T-helper 2 cell treated with Interferon-gamma antibody and Interleukin-4, amounts not matched to agents 5 μg/mL and 100 μg/mL, for 36 hours (primary cell): ENCODE results near the gene XXYLT1.
"Not testable (repeated sequence)": the region's sequence is repeated elsewhere in the genome, so short reads cannot be mapped to it uniquely, and the experiment has no call there.

ENCODE experiments used
- DNase-seq: peaks from one replicate; pipeline ENCODE4 v3.0.0; 2021; ENCODE audit warnings: low spot score
- H3K27ac Mint-ChIP-seq: one replicate; pipeline ENCODE4 v1.8.0; 2021; ENCODE audit warnings: mild to moderate bottlenecking, mixed read lengths
- H3K27me3 Mint-ChIP-seq: one replicate; pipeline ENCODE4 v1.8.0; 2021; ENCODE audit warnings: low read depth, mixed read lengths
- H3K36me3 Mint-ChIP-seq: one replicate; pipeline ENCODE4 v1.8.0; 2021; ENCODE audit warnings: low read depth, mixed read lengths
- H3K4me1 Mint-ChIP-seq: one replicate; pipeline ENCODE4 v1.8.0; 2021; ENCODE audit warnings: low read depth, mixed read lengths
- H3K4me3 Mint-ChIP-seq: one replicate; pipeline ENCODE4 v1.8.0; 2022; ENCODE audit warnings: mild to moderate bottlenecking, moderate library complexity, mixed read lengths
- H3K9me3 Mint-ChIP-seq: one replicate; pipeline ENCODE4 v1.8.0; 2021; ENCODE audit warnings: mixed read lengths

Gene XXYLT1

DNA sequence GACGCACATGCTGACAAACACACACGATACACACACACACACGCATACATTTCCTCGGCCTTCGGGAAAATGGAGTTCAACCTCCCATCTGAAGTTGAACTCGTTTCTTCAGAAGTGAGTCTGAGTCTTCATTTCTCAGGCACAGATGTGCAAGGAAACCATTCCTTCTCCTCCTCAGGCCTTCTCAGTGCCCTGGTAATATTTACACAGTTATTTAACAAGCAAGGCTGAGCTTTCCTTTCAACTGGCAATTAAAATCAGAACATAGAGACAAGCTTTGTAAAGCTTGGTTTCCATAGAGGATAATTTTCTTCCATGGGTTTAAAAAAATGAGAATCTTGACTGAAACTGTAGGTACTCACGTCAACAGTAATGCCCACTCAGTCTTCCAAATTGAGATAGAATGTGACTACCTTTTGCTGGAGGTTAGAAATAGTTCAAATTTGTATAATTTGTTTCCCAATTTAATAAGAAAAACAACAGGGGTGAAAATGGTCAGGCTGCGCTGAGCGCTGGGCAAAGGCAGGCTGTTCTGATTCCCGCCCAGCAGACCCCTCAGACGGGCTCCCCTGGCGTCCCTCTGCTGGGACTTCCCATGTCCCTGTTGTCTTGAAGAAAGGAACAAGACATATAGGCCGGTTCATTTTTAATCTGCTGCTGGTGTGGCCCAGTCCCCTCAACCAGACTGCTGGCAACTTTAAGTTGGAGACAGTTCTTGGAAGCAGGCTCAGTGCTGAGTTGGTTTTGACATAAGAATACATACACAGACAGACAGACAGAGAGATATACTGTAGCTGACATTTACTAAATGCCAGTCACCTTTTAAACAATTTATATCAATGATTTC is 174.3 kb downstream of the XXYLT1 start:
- no peak overlapping the region for H3K27ac Mint-ChIP-seq
- no peaks in the 10 kb centered on the region for H3K36me3 Mint-ChIP-seq
- no peak for DNase-seq
- no peaks in the 10 kb centered on the region for H3K27me3 Mint-ChIP-seq
- H3K9me3 Mint-ChIP-seq = no peaks in the 10 kb centered on the region
- no peak overlapping the region for H3K4me3 Mint-ChIP-seq
- peaks cover 8% of the 10 kb centered on the region for H3K4me1 Mint-ChIP-seq

DNA sequence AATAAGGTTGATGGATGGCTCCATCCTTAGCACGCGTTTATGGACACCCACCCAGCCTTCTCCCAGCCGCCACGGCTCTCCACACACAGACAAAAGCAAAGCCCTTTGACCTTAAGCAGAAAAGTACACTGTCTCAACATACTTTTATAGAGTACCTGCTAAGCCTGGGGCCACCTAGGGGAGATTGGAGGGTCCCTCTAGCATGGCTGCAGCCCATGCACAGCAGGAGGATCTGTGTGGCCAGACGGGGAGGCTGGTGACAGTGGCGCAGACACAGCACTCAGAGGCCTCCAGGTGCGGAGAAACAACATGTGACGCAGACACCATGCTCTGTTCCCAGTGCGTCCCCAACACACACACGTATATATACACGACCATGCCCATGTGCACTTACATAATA is 174.9 kb downstream of the XXYLT1 start:
- H3K4me1 Mint-ChIP-seq = peaks cover 1% of the 10 kb centered on the region
- H3K36me3 Mint-ChIP-seq = no peaks in the 10 kb centered on the region
- no peaks in the 10 kb centered on the region for H3K27me3 Mint-ChIP-seq
- no peak overlapping the region for H3K4me3 Mint-ChIP-seq
- H3K9me3 Mint-ChIP-seq = no peaks in the 10 kb centered on the region
- DNase-seq = no peak
- H3K27ac Mint-ChIP-seq = no peak overlapping the region

DNA sequence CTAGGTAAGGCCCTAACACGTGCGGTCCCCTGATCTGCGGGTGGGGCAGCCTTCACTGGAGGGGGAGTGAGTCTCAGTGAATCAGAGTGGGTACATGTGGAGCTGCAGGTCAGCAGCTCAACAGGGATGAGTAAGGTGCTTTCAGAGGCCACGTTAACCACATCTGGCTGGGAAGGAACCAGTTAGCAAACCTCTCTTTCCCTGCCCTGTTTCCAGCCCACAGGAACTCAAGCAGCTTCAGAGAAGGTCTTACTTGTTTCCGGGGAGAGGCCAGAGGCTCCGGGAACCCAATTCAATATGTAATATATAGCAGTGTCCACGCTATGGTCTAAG is 175.3 kb downstream of the XXYLT1 start:
- H3K36me3 Mint-ChIP-seq = no peaks in the 10 kb centered on the region
- no peaks in the 10 kb centered on the region for H3K9me3 Mint-ChIP-seq
- peaks cover 1% of the 10 kb centered on the region for H3K27me3 Mint-ChIP-seq
- H3K4me1 Mint-ChIP-seq = no peaks in the 10 kb centered on the region
- DNase-seq = no peak
- H3K4me3 Mint-ChIP-seq = no peak overlapping the region
- H3K27ac Mint-ChIP-seq = no peak overlapping the region

DNA sequence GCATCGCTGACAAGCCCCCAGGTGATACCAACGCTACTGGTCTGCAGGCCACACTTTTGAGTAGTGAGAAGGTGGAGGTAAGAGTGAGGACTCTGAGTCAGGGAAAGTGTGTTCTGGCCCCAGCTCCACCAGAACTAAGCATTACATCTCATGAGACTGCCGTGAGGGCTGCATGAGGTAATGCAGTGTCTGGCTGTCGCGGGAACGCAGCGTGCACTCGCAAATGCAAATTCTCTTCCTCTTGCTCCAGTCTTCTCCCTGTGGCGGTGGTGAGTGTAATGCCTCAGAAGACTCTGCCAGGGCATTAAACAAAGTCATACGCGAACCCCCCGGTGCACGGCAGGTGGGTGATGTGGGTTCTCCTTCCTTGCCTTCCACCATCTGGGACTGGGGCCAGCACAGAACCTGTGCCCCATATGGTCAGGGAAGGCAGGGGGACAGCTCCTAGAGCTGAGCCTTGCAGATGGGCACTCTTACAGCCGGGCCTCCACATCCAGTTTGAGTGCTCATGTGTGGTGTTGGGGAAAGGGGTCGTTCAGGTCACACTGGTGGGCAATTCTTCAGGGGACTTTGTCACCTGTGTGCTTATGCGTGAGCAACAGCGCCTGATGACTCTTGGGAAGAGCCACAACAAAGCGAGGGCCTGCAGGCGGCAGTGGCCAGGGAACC is 175.8 kb downstream of the XXYLT1 start:
- Mint-ChIP-seq H3K4me1 (no peaks in the 10 kb centered on the region), H3K9me3 (no peaks in the 10 kb centered on the region), H3K4me3 (no peak overlapping the region), H3K36me3 (no peaks in the 10 kb centered on the region), H3K27me3 (peaks cover 2% of the 10 kb centered on the region), H3K27ac (no peak overlapping the region)
- no peak for DNase-seq

DNA sequence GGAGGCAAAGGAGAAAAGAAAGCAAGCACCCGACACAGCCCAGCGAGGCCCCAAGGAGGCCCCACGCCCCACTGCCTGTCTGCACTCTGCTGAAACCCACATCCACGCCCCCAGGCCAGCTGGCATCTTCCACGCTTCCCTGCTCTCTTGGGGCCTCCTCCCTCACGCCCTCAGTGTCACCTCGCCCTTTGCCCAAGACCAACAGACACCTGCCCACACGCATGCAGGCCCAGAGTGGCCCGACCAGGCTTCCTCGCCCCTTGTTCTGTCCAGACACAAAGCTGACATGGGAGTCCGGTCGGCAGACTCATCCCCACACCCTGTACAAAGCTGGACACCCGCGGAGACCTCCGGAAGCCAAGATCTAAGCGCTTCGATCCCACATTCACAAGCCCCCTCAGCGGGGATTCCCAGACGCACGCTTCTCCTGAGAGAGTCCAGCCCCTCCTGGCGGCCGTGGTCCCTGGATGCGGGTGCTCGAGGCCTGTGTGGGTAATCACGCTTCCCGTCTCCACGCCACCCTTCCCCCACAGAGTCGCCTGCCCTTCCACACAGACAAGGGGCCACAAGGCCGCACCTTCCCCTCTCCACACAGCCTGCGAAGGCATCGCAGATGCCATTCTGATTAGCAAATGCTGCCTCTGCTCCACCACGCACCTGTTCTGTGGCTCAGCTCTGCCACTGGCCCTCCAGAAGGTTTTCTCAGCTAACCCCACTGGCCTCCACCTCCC is 176.6 kb downstream of the XXYLT1 start:
- Mint-ChIP-seq H3K36me3 (no peaks in the 10 kb centered on the region), H3K4me1 (no peaks in the 10 kb centered on the region), H3K9me3 (no peaks in the 10 kb centered on the region), H3K27me3 (peaks cover 2% of the 10 kb centered on the region), H3K4me3 (no peak overlapping the region), H3K27ac (no peak overlapping the region)
- no peak for DNase-seq

DNA sequence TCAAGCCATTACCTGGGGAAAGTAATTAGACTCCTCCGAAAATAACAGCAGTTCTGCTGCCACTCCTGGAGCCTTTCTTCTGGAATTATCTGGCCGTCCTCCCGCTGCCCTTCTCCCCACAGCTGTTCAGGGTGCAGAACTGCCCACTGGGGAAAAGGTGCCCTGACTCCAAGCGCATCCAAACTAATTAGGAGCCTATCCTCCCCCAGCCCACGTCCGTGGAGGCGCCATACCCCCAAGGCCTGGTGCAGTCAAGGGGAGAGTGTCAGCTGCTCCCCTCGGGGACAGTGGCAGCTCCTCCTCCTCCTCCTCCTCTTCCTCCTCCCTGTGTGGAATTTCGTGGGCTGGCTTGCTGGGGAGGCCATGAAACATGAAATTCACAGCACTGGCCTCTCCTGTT is 177.2 kb downstream of the XXYLT1 start:
- no peaks in the 10 kb centered on the region for H3K36me3 Mint-ChIP-seq
- no peaks in the 10 kb centered on the region for H3K9me3 Mint-ChIP-seq
- peaks cover 2% of the 10 kb centered on the region for H3K27me3 Mint-ChIP-seq
- no peak overlapping the region for H3K4me3 Mint-ChIP-seq
- H3K4me1 Mint-ChIP-seq = no peaks in the 10 kb centered on the region
- no peak overlapping the region for H3K27ac Mint-ChIP-seq
- no peak for DNase-seq

DNA sequence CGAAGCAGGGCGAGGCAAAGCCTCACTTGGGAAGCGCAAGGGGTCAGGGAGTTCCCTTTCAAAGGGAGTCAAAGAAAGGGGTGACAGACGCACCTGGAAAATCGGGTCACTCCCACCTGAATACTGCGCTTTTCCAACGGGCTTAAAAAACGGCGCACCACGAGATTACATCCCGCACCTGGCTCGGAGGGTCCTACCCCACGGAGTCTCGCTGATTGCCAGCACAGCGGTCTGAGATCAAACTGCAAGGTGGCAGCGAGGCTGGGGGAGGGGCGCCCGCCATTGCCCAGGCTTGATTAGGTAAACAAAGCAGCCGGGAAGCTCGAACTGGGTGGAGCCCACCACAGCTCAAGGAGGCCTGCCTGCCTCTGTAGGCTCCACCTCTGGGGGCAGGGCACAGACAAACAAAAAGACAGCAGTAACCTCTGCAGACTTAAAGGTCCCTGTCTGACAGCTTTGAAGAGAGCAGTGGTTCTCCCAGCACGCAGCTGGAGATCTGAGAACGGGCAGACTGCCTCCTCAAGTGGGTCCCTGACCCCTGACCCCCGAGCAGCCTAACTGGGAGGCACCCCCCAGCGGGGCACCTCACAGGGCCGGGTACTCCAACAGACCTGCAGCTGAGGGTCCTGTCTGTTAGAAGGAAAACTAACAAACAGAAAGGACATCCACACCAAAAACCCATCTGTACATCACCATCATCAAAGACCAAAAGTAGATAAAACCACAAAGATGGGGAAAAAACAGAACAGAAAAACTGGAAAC is 182.9 kb downstream of the XXYLT1 start:
- H3K4me3 Mint-ChIP-seq = peak overlapping the region; percentile 45
- not testable (repeated sequence) for H3K4me1 Mint-ChIP-seq, DNase-seq, H3K27ac Mint-ChIP-seq, H3K9me3 Mint-ChIP-seq, H3K36me3 Mint-ChIP-seq, H3K27me3 Mint-ChIP-seq

DNA sequence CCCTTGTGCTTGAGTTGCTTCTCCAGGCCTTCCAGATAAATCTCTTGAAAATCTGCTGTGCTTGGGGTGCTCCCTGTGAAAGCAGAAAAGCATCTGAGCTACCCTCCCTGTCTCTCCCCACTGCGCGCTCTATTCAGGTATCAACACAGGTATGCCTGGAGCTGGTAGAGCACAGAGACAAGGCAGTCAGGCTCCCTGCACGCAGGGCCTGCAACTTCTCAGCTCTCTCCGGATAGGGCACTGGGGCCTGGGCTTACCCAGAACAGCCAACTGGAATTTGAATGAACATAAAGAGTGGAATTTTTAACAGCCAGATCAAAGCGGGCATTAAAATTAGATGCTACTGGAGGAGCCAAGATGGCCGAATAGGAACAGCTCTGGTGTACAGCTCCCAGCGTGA is 183.6 kb downstream of the XXYLT1 start:
- no peak overlapping the region for H3K27ac Mint-ChIP-seq
- no peaks in the 10 kb centered on the region for H3K9me3 Mint-ChIP-seq
- H3K36me3 Mint-ChIP-seq = no peaks in the 10 kb centered on the region
- H3K4me1 Mint-ChIP-seq = peaks cover 3% of the 10 kb centered on the region
- no peak for DNase-seq
- H3K4me3 Mint-ChIP-seq = peak overlapping the region; percentile 45
- peaks cover 4% of the 10 kb centered on the region for H3K27me3 Mint-ChIP-seq

DNA sequence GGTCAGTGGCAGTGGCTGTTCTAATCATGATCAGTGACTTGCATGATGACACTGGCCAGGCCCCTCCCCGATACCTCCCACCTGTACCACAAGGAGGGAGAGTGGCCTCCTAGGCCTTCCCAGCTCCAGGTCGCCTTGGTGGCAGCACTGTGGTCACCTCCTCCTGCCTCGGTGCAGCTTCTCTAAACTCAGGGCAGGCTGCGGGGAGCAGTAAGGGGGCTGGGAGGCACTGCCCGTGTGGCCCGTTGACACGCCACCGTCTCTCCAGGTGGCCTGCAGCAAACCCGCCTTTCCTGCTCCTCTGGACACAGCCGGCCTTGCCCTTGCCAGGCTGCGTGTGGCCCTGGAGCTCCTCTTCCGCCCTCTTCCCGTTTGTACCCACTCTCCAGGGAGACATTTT is 184.1 kb downstream of the XXYLT1 start:
- no peak overlapping the region for H3K27ac Mint-ChIP-seq
- no peak for DNase-seq
- peaks cover 3% of the 10 kb centered on the region for H3K4me1 Mint-ChIP-seq
- no peaks in the 10 kb centered on the region for H3K9me3 Mint-ChIP-seq
- peaks cover 4% of the 10 kb centered on the region for H3K27me3 Mint-ChIP-seq
- no peak overlapping the region for H3K4me3 Mint-ChIP-seq
- no peaks in the 10 kb centered on the region for H3K36me3 Mint-ChIP-seq

DNA sequence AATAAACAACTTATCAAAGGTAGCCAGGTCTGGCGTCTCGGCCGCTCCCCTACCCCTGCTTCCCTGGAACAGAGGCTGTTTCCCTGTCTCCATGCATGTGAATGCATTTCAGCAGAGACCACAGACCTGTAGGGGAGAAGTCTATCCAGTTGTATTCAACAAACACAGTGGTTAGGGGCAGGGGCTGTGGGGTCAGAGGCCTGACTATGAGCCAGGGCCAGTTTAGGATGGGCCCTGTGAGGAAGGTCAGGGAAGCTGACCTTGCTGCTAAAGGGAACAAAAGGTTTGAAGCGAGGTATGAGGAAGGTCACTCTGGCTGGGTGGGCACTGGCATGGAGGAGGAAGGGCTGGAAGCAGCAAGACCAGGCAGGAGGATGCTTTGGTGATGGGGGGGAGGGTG is 184.6 kb downstream of the XXYLT1 start:
- Mint-ChIP-seq H3K9me3 (no peaks in the 10 kb centered on the region), H3K4me1 (peaks cover 3% of the 10 kb centered on the region), H3K27ac (no peak overlapping the region), H3K27me3 (peaks cover 4% of the 10 kb centered on the region), H3K4me3 (no peak overlapping the region), H3K36me3 (no peaks in the 10 kb centered on the region)
- no peak for DNase-seq

DNA sequence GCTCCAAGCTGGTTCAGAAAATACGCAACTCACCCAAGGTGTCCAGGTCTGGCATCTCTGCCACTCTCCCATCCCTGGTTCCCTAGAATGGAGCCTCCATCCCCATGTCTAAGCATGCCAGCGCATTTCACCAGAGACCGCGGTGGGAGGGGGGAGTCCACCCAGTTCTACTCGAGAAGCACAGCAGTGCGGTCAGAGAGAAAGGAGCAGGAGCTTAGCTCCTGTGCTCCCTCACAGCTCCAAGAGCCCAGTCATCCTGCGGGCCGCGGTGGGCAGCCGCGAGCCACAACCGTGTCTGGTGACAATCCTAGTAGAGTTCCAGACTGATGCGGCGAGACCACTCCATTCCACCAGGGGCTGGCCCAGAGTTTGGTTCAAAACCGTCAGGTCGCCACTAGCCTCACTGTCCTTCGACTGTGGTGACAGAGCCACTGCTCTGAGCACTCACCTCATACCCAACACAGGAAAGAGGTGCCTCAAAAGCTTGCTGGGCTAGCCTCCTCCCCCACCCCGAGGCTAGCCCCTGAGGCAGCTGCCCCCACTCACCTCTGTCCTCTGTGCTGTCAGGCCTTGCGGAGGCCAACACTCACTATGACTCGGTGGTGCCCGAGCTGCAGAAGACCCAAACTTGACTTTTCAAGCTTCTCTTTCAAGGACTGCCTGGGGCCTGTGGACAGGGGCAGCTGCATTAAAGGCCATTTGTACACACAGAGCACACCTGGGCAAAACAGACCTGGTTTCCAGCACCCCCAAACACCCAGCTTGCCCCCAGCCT is 185.4 kb downstream of the XXYLT1 start:
- no peaks in the 10 kb centered on the region for H3K9me3 Mint-ChIP-seq
- H3K36me3 Mint-ChIP-seq = no peaks in the 10 kb centered on the region
- peaks cover 3% of the 10 kb centered on the region for H3K4me1 Mint-ChIP-seq
- no peak overlapping the region for H3K4me3 Mint-ChIP-seq
- DNase-seq = no peak
- no peak overlapping the region for H3K27ac Mint-ChIP-seq
- peaks cover 2% of the 10 kb centered on the region for H3K27me3 Mint-ChIP-seq

DNA sequence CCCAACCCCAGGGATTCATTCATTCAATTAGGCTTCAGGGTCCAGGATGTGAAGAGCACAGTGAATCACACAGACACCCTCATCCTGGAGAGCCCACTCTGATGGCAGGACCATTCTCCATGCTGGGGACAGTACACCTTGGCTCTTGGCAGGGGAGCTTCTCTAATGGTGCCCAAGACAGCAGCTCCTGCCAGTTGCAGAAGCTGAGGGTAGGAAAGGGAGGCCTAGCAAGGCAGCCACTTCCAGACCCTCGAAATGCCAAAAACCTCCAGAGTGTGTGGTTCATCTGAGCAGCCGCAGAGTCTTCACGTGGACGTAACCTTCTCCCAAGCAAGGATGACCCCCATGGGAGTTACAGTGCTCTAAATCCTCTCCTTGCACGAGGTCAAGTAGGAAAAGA is 186.2 kb downstream of the XXYLT1 start:
- peaks cover 5% of the 10 kb centered on the region for H3K4me1 Mint-ChIP-seq
- no peaks in the 10 kb centered on the region for H3K9me3 Mint-ChIP-seq
- H3K36me3 Mint-ChIP-seq = no peaks in the 10 kb centered on the region
- DNase-seq = no peak
- H3K27me3 Mint-ChIP-seq = peaks cover 4% of the 10 kb centered on the region
- H3K27ac Mint-ChIP-seq = no peak overlapping the region
- H3K4me3 Mint-ChIP-seq = no peak overlapping the region

DNA sequence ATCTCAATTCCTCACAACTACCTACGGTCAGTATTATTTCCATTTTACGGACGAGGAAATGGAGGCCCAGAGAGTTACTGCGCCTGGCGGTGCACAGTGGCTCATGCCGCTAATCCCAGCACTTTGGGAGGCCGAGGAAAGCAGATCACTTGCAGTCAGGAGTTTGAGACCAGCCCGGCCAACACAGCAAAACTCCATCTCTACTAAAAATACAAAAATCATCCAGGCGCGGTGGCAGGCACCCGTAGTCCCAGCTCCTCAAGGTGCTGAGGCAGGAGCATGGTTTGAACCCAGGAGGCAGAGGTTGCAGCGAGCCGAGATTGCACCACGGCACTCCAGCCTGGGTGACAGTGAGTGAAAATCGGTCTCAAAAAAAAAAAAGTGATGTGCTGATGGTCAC is 187.3 kb downstream of the XXYLT1 start:
- Mint-ChIP-seq H3K36me3 (no peaks in the 10 kb centered on the region), H3K27me3 (peaks cover 5% of the 10 kb centered on the region), H3K4me1 (peaks cover 6% of the 10 kb centered on the region), H3K9me3 (no peaks in the 10 kb centered on the region), H3K4me3 (no peak overlapping the region), H3K27ac (no peak overlapping the region)
- DNase-seq = no peak
